OCI-LY1 (cell line): ENCODE results near the gene FBL.
"Not testable (repeated sequence)": the region's sequence is repeated elsewhere in the genome, so short reads cannot be mapped to it uniquely, and the experiment has no call there.

ENCODE experiments used
- H2AFZ ChIP-seq: fragments of 200-600 bp; sonication (generic), shearing (Covaris generic); 2 replicates; pipeline ENCODE4 v1.6.0; 2014; ENCODE audit warnings: antibody characterized with exemption, mild to moderate bottlenecking, low read length
- H3F3A ChIP-seq: fragments of 200-600 bp; sonication (generic), shearing (Covaris generic); 2 replicates; pipeline ENCODE4 v1.6.0; 2014; ENCODE audit warnings: mild to moderate bottlenecking, antibody characterized with exemption, low read length, moderate library complexity; ENCODE audit not compliant: insufficient read depth
- H3K27ac ChIP-seq: fragments of 200-600 bp; sonication (generic); 2 replicates; pipeline ENCODE4 v1.5.1; 2014; ENCODE audit warnings: low read length, mixed run types, mild to moderate bottlenecking, low read depth; ENCODE audit not compliant: poor library complexity, severe bottlenecking
- H3K27me3 ChIP-seq: fragments of 200-600 bp; sonication (generic); 2 replicates; pipeline ENCODE4 v1.6.0; 2014; ENCODE audit warnings: antibody characterized with exemption, mild to moderate bottlenecking, low read length, moderate library complexity; ENCODE audit not compliant: insufficient read depth
- H3K36me3 ChIP-seq: fragments of 200-600 bp; sonication (generic); 2 replicates; pipeline ENCODE4 v1.6.1; 2014; ENCODE audit warnings: mild to moderate bottlenecking, antibody characterized with exemption, low read length, moderate library complexity, mixed read lengths; ENCODE audit not compliant: insufficient read depth
- H3K4me1 ChIP-seq: fragments of 200-600 bp; sonication (generic); 2 replicates; pipeline ENCODE4 v1.5.1; 2014; ENCODE audit warnings: mild to moderate bottlenecking, low read length, moderate library complexity; ENCODE audit not compliant: insufficient read depth, severe bottlenecking
- H3K4me2 ChIP-seq: fragments of 200-600 bp; sonication (generic), shearing (Covaris generic); 2 replicates; pipeline ENCODE4 v1.6.1; 2014; ENCODE audit warnings: low read length
- H3K4me3 ChIP-seq: fragments of 200-600 bp; sonication (generic); 2 replicates; pipeline ENCODE4 v1.5.1; 2014; ENCODE audit warnings: low read length, low read depth, mild to moderate bottlenecking, mixed read lengths; ENCODE audit not compliant: poor library complexity, severe bottlenecking
- H3K79me2 ChIP-seq: fragments of 200-600 bp; shearing (Covaris generic); 2 replicates; pipeline ENCODE4 v1.6.1; 2016; ENCODE audit warnings: mixed run types, low read length, mixed read lengths; ENCODE audit not compliant: insufficient read depth
- H3K9ac ChIP-seq: fragments of 200-600 bp; sonication (generic), shearing (Covaris generic); 2 replicates; pipeline ENCODE4 v1.6.1; 2014; ENCODE audit warnings: mild to moderate bottlenecking, low read length, mixed read lengths
- H3K9me2 ChIP-seq: fragments of 200-600 bp; sonication (generic), shearing (Covaris generic); 2 replicates; pipeline ENCODE4 v1.6.1; 2014; ENCODE audit warnings: low read depth, mild to moderate bottlenecking, low read length, mixed read lengths
- H3K9me3 ChIP-seq: fragments of 200-600 bp; shearing (Covaris generic); 2 replicates; pipeline ENCODE4 v1.6.1; 2014; ENCODE audit warnings: low read length, mixed read lengths
- H4K20me1 ChIP-seq: fragments of 200-600 bp; sonication (generic), shearing (Covaris generic); 2 replicates; pipeline ENCODE4 v1.6.0; 2016; ENCODE audit warnings: mild to moderate bottlenecking, low read length; ENCODE audit not compliant: insufficient read depth
- EZH2 ChIP-seq: fragments of 200-600 bp; sonication (generic), shearing (Covaris generic); IDR thresholded peaks from 2 replicates; pipeline ENCODE4 v1.8.0; 2017; ENCODE audit warnings: borderline replicate concordance, mixed run types, mild to moderate bottlenecking, antibody characterized with exemption, low read length, moderate library complexity, mixed read lengths
- TF ChIP-seq, protein P1 (sequence below): fragments of 200-600 bp; sonication (generic), shearing (Covaris generic); IDR thresholded peaks from 2 replicates; pipeline ENCODE4 v1.5.1; 2017; ENCODE audit warnings: mild to moderate bottlenecking, antibody characterized with exemption, low read length, moderate library complexity, mixed read lengths

Gene FBL

DNA sequence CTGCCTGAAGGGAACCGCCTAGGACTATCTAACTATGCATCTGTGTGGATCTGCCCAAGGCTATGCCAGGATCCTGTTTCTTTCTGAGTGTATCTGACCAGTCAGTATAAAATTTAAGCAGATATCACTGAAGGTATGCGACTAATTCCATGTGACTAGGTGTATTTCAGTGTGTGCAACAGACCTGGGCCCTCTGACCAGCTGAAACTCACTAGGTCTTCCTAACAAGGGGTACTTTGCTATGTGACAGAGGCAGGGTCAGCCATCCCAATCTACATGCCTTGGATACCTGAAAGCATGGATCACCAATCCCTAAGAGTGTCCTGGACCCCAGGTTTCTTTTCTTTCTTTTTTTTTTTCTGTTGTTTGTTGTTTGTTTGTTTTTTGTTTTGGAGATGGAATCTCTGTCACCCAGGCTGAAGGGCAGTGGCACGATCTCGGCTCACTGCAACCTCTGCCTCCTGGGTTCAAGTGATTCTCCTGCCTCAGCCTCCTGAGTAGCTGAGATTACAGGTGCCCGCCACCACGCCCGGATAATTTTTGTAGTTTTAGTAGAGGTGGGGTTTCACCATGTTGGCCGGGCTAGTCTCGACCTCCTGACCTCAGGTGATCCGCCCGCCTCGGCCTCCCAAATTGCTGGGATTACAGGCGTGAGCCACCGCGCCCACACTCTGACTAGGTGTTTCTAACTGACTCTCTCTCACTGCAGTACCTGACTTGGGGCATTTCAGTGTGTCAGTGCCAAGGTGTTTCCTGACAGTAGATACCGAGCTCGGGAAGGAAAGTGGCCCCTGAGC lies 44.8 kb upstream of the FBL start:
- H2AFZ ChIP-seq: no peak overlapping the region
- H3K4me3 ChIP-seq: no peak overlapping the region
- no peaks in the 10 kb centered on the region for H3K9me3 ChIP-seq
- no peaks in the 10 kb centered on the region for H3K9me2 ChIP-seq
- H3K36me3 ChIP-seq: peaks cover 29% of the 10 kb centered on the region
- no peak for TF ChIP-seq EZH2
- TF ChIP-seq, protein P1, sequence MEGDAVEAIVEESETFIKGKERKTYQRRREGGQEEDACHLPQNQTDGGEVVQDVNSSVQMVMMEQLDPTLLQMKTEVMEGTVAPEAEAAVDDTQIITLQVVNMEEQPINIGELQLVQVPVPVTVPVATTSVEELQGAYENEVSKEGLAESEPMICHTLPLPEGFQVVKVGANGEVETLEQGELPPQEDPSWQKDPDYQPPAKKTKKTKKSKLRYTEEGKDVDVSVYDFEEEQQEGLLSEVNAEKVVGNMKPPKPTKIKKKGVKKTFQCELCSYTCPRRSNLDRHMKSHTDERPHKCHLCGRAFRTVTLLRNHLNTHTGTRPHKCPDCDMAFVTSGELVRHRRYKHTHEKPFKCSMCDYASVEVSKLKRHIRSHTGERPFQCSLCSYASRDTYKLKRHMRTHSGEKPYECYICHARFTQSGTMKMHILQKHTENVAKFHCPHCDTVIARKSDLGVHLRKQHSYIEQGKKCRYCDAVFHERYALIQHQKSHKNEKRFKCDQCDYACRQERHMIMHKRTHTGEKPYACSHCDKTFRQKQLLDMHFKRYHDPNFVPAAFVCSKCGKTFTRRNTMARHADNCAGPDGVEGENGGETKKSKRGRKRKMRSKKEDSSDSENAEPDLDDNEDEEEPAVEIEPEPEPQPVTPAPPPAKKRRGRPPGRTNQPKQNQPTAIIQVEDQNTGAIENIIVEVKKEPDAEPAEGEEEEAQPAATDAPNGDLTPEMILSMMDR: no peak
- no peaks in the 10 kb centered on the region for H3K27me3 ChIP-seq
- no peaks in the 10 kb centered on the region for H4K20me1 ChIP-seq
- no peaks in the 10 kb centered on the region for H3F3A ChIP-seq
- no peaks in the 10 kb centered on the region for H3K79me2 ChIP-seq
- no peak overlapping the region for H3K9ac ChIP-seq
- H3K4me1 ChIP-seq: no peaks in the 10 kb centered on the region
- H3K4me2 ChIP-seq: no peak overlapping the region
- no peak overlapping the region for H3K27ac ChIP-seq

DNA sequence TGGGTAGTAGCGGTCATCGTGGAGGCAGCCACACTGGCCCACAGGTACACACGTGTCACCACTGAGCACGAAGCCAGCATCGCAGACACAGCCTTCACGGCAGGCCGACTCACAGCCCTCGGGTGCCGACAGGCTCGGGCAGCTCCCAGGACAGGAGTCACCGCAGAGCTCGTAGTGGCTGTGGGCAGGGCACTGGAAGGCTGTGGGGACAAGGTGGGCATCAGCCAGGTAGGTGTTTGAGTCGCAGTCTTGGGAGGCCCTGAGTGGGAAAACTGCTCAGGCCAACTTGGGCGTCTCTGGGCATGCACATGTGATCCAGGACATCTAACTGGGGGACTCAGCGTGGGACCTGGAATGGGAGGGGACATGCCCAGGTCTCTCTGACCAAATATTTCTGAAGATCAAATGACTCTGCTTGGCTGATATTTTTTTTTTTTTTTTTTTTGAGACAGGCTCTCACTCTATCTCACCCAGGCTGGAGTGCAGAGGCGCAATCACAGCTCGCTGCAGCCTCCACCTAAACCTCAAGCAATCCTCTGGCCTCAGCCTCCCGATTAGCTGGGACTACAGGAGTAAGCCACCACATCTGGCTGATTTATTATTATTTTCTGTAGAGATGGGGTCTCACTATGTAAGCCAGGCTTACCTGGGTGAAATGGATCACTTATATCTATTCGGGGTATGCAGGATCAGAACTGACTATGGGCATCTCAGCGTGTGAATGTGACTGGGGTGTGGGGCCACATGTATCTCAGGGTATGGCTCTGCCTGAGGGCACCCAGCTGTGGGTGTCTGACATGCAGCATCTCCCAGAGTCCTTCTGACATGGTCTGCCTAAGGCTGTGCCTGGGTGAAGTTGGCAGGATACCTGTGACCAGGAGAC lies 43.9 kb upstream of the FBL start:
- not testable (repeated sequence) for H3K4me1 ChIP-seq, H3K27me3 ChIP-seq, H3K27ac ChIP-seq, H3K9me3 ChIP-seq, H3K9me2 ChIP-seq, H3K4me2 ChIP-seq, H3K79me2 ChIP-seq, H3K4me3 ChIP-seq, H2AFZ ChIP-seq, H3K9ac ChIP-seq, H3F3A ChIP-seq, H4K20me1 ChIP-seq
- peaks cover 29% of the 10 kb centered on the region for H3K36me3 ChIP-seq

DNA sequence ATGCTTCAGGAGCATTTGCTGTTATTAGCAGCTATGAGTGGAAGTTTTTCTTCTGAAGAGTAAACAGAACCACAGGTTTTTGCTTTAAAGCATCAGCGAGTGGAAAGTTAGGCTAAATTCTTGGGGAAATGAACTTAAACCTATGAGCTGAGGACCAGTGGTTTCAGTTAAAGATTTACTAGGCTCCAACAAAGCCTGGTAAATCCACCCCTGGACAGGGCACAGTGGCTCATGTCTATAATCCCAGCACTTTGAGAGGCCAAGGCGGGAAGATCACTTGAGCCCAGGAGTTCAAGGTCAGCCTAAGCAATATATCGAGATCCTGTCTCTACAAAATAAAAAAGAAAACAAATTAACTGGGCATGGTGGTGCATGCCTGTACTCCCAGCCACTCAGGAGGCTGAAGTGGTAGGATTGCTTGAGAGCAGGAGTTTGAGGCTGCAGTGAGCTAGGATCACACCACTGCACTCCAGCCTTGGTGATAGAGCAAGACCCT lies 41.3 kb upstream of the FBL start:
- H3K4me3 ChIP-seq, H3K9me3 ChIP-seq, H3F3A ChIP-seq, H4K20me1 ChIP-seq, H3K27me3 ChIP-seq, H3K9ac ChIP-seq, H3K9me2 ChIP-seq, H2AFZ ChIP-seq, H3K79me2 ChIP-seq, H3K4me1 ChIP-seq, H3K4me2 ChIP-seq, H3K27ac ChIP-seq: not testable (repeated sequence)
- H3K36me3 ChIP-seq: peaks cover 27% of the 10 kb centered on the region

DNA sequence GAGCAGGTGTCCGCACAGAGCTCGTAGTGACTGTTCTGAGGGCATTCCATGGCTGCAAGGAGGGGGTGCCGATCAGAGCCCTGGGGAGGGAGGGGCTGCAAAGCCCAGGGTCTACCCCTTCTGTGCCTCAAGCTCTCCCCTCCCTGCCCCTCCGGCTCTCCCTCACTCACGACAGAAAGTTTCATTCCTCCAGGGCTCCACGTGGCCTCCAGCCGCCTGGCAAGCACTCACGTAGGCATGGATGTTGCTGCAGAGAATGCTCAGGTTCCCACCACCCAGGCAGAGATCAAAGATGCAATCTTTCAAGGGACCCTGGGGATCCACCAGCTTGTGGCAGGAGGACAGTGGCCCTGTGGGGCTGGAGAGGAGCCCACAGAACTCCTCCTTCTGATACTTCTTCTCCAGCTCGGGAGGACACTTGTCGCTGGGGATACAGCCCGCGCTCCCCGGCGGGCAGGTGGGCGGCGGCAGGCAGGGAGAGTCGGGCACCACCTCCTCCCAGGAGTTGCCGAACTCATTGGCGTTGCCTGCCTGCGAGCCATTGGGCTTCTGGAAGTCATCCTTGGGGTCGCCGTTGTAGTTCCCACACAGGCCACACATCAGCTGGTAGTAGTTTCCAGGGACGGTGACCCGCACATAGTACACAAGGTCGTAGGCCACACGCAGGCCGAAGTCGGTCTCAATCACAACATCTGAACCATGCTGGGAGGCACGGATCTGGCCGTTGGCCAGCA lies 39.8 kb upstream of the FBL start:
- not testable (repeated sequence) for H3K27ac ChIP-seq, H3K4me2 ChIP-seq, H3K79me2 ChIP-seq, H3K4me1 ChIP-seq, H3K9me3 ChIP-seq, H3K9me2 ChIP-seq, H3K9ac ChIP-seq, H4K20me1 ChIP-seq, H3F3A ChIP-seq, H2AFZ ChIP-seq, H3K27me3 ChIP-seq, H3K4me3 ChIP-seq
- peaks cover 13% of the 10 kb centered on the region; the same call in 1 of the 2 replicates for H3K36me3 ChIP-seq

DNA sequence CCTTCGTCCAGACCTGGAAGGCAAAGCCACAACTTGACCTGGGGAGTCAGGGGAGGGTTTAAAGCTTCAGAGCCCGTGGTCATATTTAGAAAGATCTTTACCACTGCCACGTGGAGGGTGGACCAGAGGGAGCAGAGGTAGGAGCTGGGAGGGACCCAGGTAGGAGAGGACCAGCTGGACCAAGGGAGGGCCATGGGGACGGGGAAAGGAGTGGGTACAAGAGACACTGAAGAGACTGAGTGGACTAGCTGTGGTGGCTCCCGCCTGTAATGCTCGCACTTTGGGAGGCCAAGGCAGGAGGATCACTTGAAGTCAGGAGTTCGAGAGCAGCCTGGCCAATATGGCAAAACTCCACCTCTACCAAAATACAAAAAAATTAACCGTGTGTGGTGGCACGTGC lies 38.5 kb upstream of the FBL start:
- not testable (repeated sequence) for H3K79me2 ChIP-seq, H2AFZ ChIP-seq, H3K9me2 ChIP-seq, H3K36me3 ChIP-seq, H3K27ac ChIP-seq, H3K4me3 ChIP-seq, H3K9ac ChIP-seq, H4K20me1 ChIP-seq, H3K4me2 ChIP-seq, H3K27me3 ChIP-seq, H3K4me1 ChIP-seq, H3F3A ChIP-seq, H3K9me3 ChIP-seq

DNA sequence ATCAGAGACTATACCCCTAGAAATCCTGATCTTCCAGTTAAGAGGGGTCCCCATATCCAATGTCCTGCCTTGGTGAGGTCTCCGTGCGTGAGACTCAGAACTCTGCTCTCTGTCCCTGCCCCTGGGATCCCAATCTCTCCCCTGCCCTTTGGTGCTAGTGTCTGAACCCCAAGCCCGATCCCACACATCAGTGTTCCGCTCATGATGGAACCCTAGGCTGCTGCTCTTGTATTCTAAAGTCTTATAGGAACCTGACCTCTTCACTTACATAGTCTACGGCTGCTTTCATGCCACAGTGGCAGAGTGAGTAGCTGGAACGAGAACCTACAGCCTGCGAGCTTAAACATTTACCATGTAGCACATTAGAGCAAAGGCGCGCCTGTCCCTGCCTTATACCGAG lies 36.5 kb upstream of the FBL start:
- not testable (repeated sequence) for H3K9me3 ChIP-seq, H2AFZ ChIP-seq

More for the DNA sequence above, 36.5 kb upstream of the FBL start:
- not testable (repeated sequence) for H3K4me1 ChIP-seq, H3K27me3 ChIP-seq, H3K27ac ChIP-seq, H3K9me2 ChIP-seq, H3K4me3 ChIP-seq, H4K20me1 ChIP-seq, H3K36me3 ChIP-seq, H3K79me2 ChIP-seq, H3F3A ChIP-seq, H3K9ac ChIP-seq, H3K4me2 ChIP-seq
